HEK293T (cell line): Measurements from ENCODE around the gene ZNF609.

ENCODE experiments used
- CTCF ChIA-PET: fragments of 350-600 bp; formaldehyde crosslinking; extraction: SDS; loops from one replicate; lab custom pipeline; 2021; ENCODE audit warnings: antibody characterized with exemption, inconsistent platforms; lab: Yijun Ruan, JAX
- POLR2A ChIA-PET: fragments of 350-600 bp; formaldehyde crosslinking; extraction: SDS; loops from one replicate; lab custom pipeline; 2020; ENCODE audit warnings: antibody characterized with exemption, inconsistent platforms; lab: Yijun Ruan, JAX
- DNase-seq: peaks from one replicate; pipeline ENCODE4 v3.0.0; 2012; ENCODE audit warnings: mixed read lengths; ENCODE audit errors: extremely low spot score
- ARNT ChIP-seq: fragments of 450-650 bp; IDR thresholded peaks from 2 replicates; pipeline ENCODE4 v1.6.1; 2017; ENCODE audit warnings: mild to moderate bottlenecking
- BHLHE40 ChIP-seq: fragments of 450-650 bp; IDR thresholded peaks from 2 replicates; pipeline ENCODE4 v1.6.1; 2016; ENCODE audit warnings: mild to moderate bottlenecking, moderate library complexity, borderline replicate concordance
- CTBP1 ChIP-seq: fragments of 450-650 bp; IDR thresholded peaks from 2 replicates; pipeline ENCODE4 v1.6.1; 2016; ENCODE audit warnings: borderline replicate concordance
- ELF4 ChIP-seq: fragments of 450-650 bp; IDR thresholded peaks from 2 replicates; pipeline ENCODE4 v1.6.1; 2017; ENCODE audit warnings: antibody characterized with exemption
- FOXA1 ChIP-seq: fragments of 450-650 bp; IDR thresholded peaks from 2 replicates; pipeline ENCODE4 v1.6.1; 2016; ENCODE audit warnings: mild to moderate bottlenecking
- FOXK2 ChIP-seq: fragments of 450-650 bp; IDR thresholded peaks from 2 replicates; pipeline ENCODE4 v1.6.1; 2016; ENCODE audit warnings: mild to moderate bottlenecking
- FOXM1 ChIP-seq: fragments of 450-650 bp; IDR thresholded peaks from 2 replicates; pipeline ENCODE4 v1.6.1; 2017; ENCODE audit warnings: mild to moderate bottlenecking, borderline replicate concordance
- HDGF ChIP-seq: fragments of 450-650 bp; IDR thresholded peaks from 2 replicates; pipeline ENCODE4 v1.6.1; 2017; ENCODE audit warnings: antibody characterized with exemption, borderline replicate concordance
- L3MBTL2 ChIP-seq: fragments of 450-650 bp; conservative IDR thresholded peaks from 2 replicates; pipeline ENCODE4 v1.6.1; 2016; ENCODE audit warnings: mild to moderate bottlenecking
- LEF1 ChIP-seq: fragments of 450-650 bp; IDR thresholded peaks from 2 replicates; pipeline ENCODE4 v1.6.1; 2017; ENCODE audit warnings: mild to moderate bottlenecking, borderline replicate concordance
- NFRKB ChIP-seq: fragments of 450-650 bp; IDR thresholded peaks from 2 replicates; pipeline ENCODE4 v1.6.1; 2016; ENCODE audit warnings: mild to moderate bottlenecking, moderate library complexity
- SP1 ChIP-seq: fragments of 450-650 bp; IDR thresholded peaks from 2 replicates; pipeline ENCODE4 v1.6.1; 2017
- SUZ12 ChIP-seq: fragments of 450-650 bp; IDR thresholded peaks from 2 replicates; pipeline ENCODE4 v1.6.1; 2016; ENCODE audit warnings: mild to moderate bottlenecking
- TARDBP ChIP-seq: fragments of 450-650 bp; IDR thresholded peaks from 2 replicates; pipeline ENCODE4 v1.6.1; 2016
- ZNF384 ChIP-seq: fragments of 450-650 bp; IDR thresholded peaks from 2 replicates; pipeline ENCODE4 v1.6.1; 2016
- TF ChIP-seq, protein P1 (sequence below): fragments of 450-650 bp; IDR thresholded peaks from 2 replicates; pipeline ENCODE4 v1.6.1; 2016

Gene ZNF609

DNA sequence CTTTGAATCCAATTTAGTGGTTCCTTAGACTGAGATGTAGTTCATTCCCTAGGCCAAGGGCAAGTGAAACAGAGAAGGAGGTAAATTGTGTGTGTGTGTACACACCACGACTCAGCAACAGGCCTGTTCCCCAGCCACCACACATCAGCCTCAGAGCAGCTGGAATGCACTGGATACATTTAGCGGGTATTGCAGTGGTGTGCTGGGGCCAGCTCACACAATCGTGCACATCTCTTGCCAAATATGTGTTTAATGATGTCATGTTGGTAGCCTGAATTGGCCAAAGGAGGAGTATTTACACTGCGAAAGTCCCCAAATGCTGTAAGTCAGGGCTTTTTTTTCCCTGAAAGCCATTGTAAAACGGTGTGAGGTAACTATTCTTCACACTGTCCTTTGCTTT, 232.8 kb downstream of the ZNF609 start:
- CTCF ChIA-PET = interaction anchor here (0.7 to 1.1 kb wide), 2 partner anchors 35 to 116 kb away, joined by 3 read pairs; no protein-coding TSS in a partner anchor
- POLR2A ChIA-PET = interaction anchor here (1.6 kb wide), 1 partner anchor 35 kb away, joined by 3 read pairs; no protein-coding TSS in a partner anchor
- no peak for TF ChIP-seq SUZ12
- no peak for TF ChIP-seq CTBP1
- TF ChIP-seq FOXA1 = no peak
- TF ChIP-seq HDGF = no peak
- TF ChIP-seq ELF4 = no peak
- TF ChIP-seq FOXM1 = no peak
- no peak for TF ChIP-seq SP1
- TF ChIP-seq BHLHE40 = no peak
- no peak for TF ChIP-seq FOXK2
- no peak for TF ChIP-seq ZNF384
- TF ChIP-seq ARNT = no peak
- no peak for TF ChIP-seq TARDBP
- TF ChIP-seq, protein P1, sequence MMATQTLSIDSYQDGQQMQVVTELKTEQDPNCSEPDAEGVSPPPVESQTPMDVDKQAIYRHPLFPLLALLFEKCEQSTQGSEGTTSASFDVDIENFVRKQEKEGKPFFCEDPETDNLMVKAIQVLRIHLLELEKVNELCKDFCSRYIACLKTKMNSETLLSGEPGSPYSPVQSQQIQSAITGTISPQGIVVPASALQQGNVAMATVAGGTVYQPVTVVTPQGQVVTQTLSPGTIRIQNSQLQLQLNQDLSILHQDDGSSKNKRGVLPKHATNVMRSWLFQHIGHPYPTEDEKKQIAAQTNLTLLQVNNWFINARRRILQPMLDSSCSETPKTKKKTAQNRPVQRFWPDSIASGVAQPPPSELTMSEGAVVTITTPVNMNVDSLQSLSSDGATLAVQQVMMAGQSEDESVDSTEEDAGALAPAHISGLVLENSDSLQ = no peak
- no peak for TF ChIP-seq L3MBTL2
- no peak for DNase-seq

DNA sequence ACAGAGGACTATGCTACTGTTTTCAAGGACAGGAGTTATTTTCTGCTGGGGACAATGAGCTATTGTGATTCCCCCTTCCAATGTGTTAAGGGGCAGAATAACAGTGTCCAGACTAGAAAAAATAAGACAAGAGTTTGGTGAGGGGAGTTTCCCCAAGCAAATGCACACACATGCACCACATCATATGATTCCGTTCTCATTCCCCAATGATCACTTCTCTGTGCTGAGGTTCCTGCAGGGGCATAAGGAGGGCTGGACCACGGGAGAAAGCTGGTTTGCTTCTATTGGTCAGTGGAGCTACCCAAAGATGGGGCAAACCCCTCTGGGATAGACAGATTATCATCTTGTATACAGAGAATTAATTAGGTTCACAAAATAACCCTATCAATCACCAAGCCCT, 234.4 kb downstream of the ZNF609 start:
- ChIA-PET POLR2A (no interaction called here), CTCF (no interaction called here)
- no peak for DNase-seq
- TF ChIP-seq ELF4 (no peak), NFRKB (no peak), L3MBTL2 (no peak), FOXM1 (no peak), LEF1 (no peak), ZNF384 (no peak), FOXK2 (no peak), SUZ12 (no peak), BHLHE40 (no peak), CTBP1 (no peak)

DNA sequence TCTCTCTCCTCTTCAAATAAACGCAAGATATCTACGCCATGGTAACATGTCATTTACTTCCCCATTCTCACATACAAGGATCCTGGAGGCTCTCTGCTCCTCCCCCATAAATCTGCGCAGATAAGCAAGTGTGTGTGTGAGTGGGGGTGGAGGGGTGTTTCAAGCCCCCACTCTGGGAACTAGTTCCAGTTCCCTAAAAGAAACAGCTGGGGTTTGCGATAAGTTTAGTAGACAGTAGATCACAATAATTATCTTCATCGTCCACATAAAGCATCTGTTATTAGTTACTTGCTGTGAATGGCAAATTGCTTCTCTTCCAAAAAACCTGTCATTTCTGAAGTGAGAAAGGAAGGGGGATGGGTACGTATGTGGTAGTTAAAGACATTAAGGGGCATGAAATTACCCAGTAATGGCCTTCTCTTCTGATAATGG, 235.2 kb downstream of the ZNF609 start:
- ChIA-PET CTCF (no interaction called here), POLR2A (no interaction called here)

DNA sequence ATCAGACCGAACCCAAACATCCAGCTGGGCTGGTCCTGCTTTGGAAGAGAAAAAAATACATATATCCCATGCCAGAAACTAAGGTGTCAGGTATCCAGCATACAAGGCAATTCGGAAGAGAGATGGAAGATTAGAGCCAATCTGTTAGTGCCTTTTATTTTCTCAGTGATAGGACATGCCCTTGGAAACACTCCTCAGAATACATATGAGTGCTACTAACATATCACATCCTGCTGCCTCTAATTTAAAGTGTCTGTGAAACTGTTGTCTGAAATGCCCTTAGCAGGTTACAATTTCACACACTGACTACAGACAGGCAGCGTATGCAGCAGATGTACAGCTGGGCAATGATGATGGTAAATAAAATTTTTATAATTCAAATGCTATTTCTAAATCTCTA, 236.1 kb downstream of the ZNF609 start:
- no peak for TF ChIP-seq BHLHE40
- no peak for TF ChIP-seq FOXK2
- no peak for TF ChIP-seq ELF4
- TF ChIP-seq SP1 = no peak
- no peak for TF ChIP-seq LEF1
- TF ChIP-seq FOXM1 = no peak
- ChIA-PET POLR2A (no interaction called here), CTCF (no interaction called here)
- DNase-seq = no peak

More for the DNA sequence above, 235.2 kb downstream of the ZNF609 start:
- DNase-seq = no peak
- TF ChIP-seq, protein P1 = no peak
- TF ChIP-seq CTBP1 (no peak), ELF4 (no peak), LEF1 (no peak), ARNT (no peak), TARDBP (no peak), FOXA1 (no peak), HDGF (no peak), ZNF384 (no peak), SUZ12 (no peak), BHLHE40 (no peak), NFRKB (no peak), FOXM1 (no peak), FOXK2 (no peak), L3MBTL2 (no peak), SP1 (no peak)

DNA sequence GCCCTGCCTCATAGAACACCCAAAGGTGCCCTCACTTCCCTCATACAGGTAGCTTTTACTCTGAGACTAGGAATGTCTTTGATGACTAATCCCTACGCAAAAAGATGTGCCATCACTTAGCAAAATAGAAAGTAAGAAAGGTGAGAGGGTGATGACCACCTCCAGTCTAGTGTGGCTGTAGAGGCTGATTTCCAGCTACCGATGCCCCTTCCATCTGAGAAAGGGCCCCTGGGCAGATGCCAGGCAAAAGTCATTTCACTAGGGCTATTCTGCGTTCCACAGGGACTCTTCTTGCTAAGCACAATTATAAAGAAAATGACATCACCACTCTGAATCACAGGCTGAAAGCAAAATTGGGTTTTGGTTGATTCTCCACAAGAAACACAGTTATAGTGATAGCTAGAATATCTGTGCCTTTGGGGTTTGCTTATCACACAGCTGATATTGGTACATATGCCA, 237.6 kb downstream of the ZNF609 start:
- POLR2A ChIA-PET = interaction anchor here (1.3 kb wide), 1 partner anchor 30 kb away, joined by 3 read pairs; no protein-coding TSS in a partner anchor
- DNase-seq = no peak
- CTCF ChIA-PET = interaction anchor here (0.6 to 2.4 kb wide), 4 partner anchors 11 to 31 kb away, joined by 3 to 8 read pairs (median 5); no protein-coding TSS in a partner anchor
- TF ChIP-seq ARNT (no peak), SUZ12 (no peak), ELF4 (no peak), TARDBP (no peak), FOXK2 (no peak), HDGF (no peak), ZNF384 (no peak), FOXA1 (no peak), BHLHE40 (no peak), L3MBTL2 (no peak), SP1 (no peak)
- TF ChIP-seq, protein P1 = no peak

DNA sequence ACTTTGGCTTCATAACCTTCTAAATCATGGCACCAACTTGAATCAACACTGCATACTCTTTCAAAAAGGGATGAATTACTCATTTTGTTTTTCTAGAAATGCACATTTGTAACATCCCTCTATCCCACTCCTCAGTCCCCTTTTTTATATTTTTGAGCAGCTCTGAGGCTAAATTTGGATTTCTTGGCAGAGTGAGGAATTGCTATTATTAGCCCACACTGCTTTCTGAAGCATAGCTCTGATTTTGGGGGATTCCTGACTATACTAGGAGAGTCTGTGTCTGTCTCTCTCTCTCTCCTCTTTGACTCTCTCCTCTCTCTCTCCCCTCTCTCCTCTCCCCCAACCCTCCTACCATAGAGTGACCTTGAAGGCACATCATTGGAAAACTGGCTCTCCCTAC, 238.4 kb downstream of the ZNF609 start:
- CTCF ChIA-PET = interaction anchor here (1.4 to 2.4 kb wide), 2 partner anchors 12 to 29 kb away, joined by 4 to 8 read pairs; no protein-coding TSS in a partner anchor
- POLR2A ChIA-PET = no interaction called here
- TF ChIP-seq LEF1 (no peak), L3MBTL2 (no peak), SUZ12 (no peak), ARNT (no peak), FOXK2 (no peak), BHLHE40 (no peak), FOXM1 (no peak), HDGF (no peak), ZNF384 (no peak), TARDBP (no peak), FOXA1 (no peak), ELF4 (no peak), SP1 (no peak), NFRKB (no peak), CTBP1 (no peak)
- TF ChIP-seq, protein P1 = no peak
- DNase-seq = no peak
